Esophagus muscularis mucosa (tissue), 4 donors: ENCODE measurements around the gene C11orf16.

Experiments
- EP300 ChIP-seq: sonication (generic); formaldehyde crosslinking; IDR thresholded peaks from one replicate; pipeline ENCODE4 v1.6.1; 2017; ENCODE audit warnings: antibody characterized with exemption
- POLR2A ChIP-seq: fragments of 450-650 bp; IDR thresholded peaks from one replicate; pipeline ENCODE4 v1.6.1; 2017; ENCODE audit warnings: antibody characterized with exemption, moderate library complexity, mild to moderate bottlenecking, low read depth
- POLR2AphosphoS5 ChIP-seq, 2 donors: sonication (generic); formaldehyde crosslinking; IDR thresholded peaks; one replicate each; pipeline ENCODE4 v1.6.1; 2017; ENCODE audit warnings: antibody characterized with exemption in 2 of 2
- TF ChIP-seq, protein P1 (sequence below), 3 experiments: fragments of 200-600 bp in 2 of 3; fragments of 450-650 bp in 1 of 3; sonication (generic) in 2 of 3; IDR thresholded peaks; one replicate each; pipeline ENCODE4 v1.5.1; 2017 to 2019; ENCODE audit warnings: antibody characterized with exemption in 3 of 3, mild to moderate bottlenecking in 2 of 3, moderate library complexity in 1 of 3

DNA sequence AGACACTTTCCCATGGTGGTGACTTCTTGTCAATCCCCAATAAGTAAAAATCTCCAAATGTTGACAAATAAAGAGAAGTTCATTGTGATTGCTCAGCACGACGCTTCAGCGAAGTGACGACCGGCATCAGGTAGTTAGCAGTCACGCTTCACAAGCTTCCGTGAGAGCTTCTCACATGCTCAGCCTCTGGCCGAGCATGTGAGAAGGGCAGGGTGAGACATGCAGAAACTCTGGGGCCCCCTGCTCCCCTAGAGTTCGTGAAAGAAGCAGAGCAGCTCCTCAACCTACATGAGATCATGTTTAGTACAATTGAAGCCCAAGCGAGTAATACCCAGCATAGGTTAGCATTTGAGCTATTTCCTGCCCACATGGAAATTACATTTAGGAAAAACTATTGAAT, 4.4 kb upstream of the C11orf16 start:
- no peak for TF ChIP-seq POLR2AphosphoS5 (IDR thresholded peaks at IDR 0.05)
- TF ChIP-seq, protein P1, sequence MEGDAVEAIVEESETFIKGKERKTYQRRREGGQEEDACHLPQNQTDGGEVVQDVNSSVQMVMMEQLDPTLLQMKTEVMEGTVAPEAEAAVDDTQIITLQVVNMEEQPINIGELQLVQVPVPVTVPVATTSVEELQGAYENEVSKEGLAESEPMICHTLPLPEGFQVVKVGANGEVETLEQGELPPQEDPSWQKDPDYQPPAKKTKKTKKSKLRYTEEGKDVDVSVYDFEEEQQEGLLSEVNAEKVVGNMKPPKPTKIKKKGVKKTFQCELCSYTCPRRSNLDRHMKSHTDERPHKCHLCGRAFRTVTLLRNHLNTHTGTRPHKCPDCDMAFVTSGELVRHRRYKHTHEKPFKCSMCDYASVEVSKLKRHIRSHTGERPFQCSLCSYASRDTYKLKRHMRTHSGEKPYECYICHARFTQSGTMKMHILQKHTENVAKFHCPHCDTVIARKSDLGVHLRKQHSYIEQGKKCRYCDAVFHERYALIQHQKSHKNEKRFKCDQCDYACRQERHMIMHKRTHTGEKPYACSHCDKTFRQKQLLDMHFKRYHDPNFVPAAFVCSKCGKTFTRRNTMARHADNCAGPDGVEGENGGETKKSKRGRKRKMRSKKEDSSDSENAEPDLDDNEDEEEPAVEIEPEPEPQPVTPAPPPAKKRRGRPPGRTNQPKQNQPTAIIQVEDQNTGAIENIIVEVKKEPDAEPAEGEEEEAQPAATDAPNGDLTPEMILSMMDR (IDR thresholded peaks at IDR 0.05): no peak
- no peak for TF ChIP-seq POLR2A
- no peak for TF ChIP-seq EP300
